Cerebellar cortex (tissue), 1 donor: ENCODE results near the gene HLCS.
"Not testable (repeated sequence)": the region's sequence is repeated elsewhere in the genome, so short reads cannot be mapped to it uniquely, and the experiment has no call there.

Experiments used
- DNase-seq: peaks from one replicate; pipeline ENCODE4 v3.0.0-alpha.2; 2015; ENCODE audit warnings: low spot score

The HLCS gene

GRCh38 chr21:36847189-36847588 is 119.3 kb downstream of the HLCS start:
- no peak for DNase-seq

GRCh38 chr21:36846631-36847030 is 119.8 kb downstream of the HLCS start:
- DNase-seq: no peak

- no peak for DNase-seq
These were observed 120.7 kb downstream of the HLCS start for GRCh38 chr21:36845790-36846189.

- DNase-seq: no peak
These were observed 121.4 kb downstream of the HLCS start for GRCh38 chr21:36845070-36845469.

- DNase-seq: no peak
These were observed 124.6 kb downstream of the HLCS start for GRCh38 chr21:36841866-36842265.

- no peak for DNase-seq
These were observed 126.7 kb downstream of the HLCS start for GRCh38 chr21:36839735-36840134.

- DNase-seq: no peak
These were observed 127.3 kb downstream of the HLCS start for GRCh38 chr21:36839123-36839522.

- DNase-seq: peak; percentile 37
These were observed 131.1 kb downstream of the HLCS start for GRCh38 chr21:36835383-36835795.

- DNase-seq: no peak
These were observed 132.3 kb downstream of the HLCS start for GRCh38 chr21:36834192-36834591.

- DNase-seq: no peak
These were observed 136.4 kb downstream of the HLCS start for GRCh38 chr21:36830100-36830499.

- DNase-seq: no peak
These were observed 137.5 kb downstream of the HLCS start for GRCh38 chr21:36828891-36829515.

GRCh38 chr21:36828208-36828607 is 138.3 kb downstream of the HLCS start:
- no peak for DNase-seq

GRCh38 chr21:36825658-36826057 is 140.8 kb downstream of the HLCS start:
- no peak for DNase-seq

- no peak for DNase-seq
These were observed 145.5 kb downstream of the HLCS start for GRCh38 chr21:36821032-36821299.

- no peak for DNase-seq
These were observed 146.1 kb downstream of the HLCS start for GRCh38 chr21:36820176-36821031.

- DNase-seq: no peak
These were observed 148.6 kb downstream of the HLCS start for GRCh38 chr21:36817732-36818450.

- DNase-seq: no peak
These were observed 149.8 kb downstream of the HLCS start for GRCh38 chr21:36816561-36817130.

- not testable (repeated sequence) for DNase-seq
These were observed 150.4 kb downstream of the HLCS start for GRCh38 chr21:36816026-36816425.

- no peak for DNase-seq
These were observed 151.2 kb downstream of the HLCS start for GRCh38 chr21:36815284-36815683.

- no peak for DNase-seq
These were observed 153.4 kb downstream of the HLCS start for GRCh38 chr21:36813052-36813451.

- DNase-seq: no peak
These were observed 154.7 kb downstream of the HLCS start for GRCh38 chr21:36811762-36812161.

GRCh38 chr21:36810443-36810842 is 156.0 kb downstream of the HLCS start:
- no peak for DNase-seq

GRCh38 chr21:36807422-36807928 is 159.0 kb downstream of the HLCS start:
- DNase-seq: no peak
